Mesenchymal stem cell (in vitro differentiated cells and primary cell): ENCODE measurements around the gene GTF2I.
"Not testable (repeated sequence)": the region's sequence is repeated elsewhere in the genome, so short reads cannot be mapped to it uniquely, and the experiment has no call there.

ENCODE experiments used
- DNase-seq: peaks from one replicate; pipeline ENCODE4 v3.0.0-alpha.2; 2013
- H2AFZ ChIP-seq: one replicate; pipeline ENCODE4 v1.6.1; 2013; ENCODE audit warnings: low read depth, mild to moderate bottlenecking, control low read depth, inconsistent platforms, low read length, moderate library complexity
- H2AK5ac ChIP-seq: 2 replicates; pipeline ENCODE4 v1.6.1; 2013; ENCODE audit warnings: low read length, moderate library complexity, mild to moderate bottlenecking, inconsistent platforms; ENCODE audit not compliant: severe bottlenecking
- H2BK120ac ChIP-seq: one replicate; pipeline ENCODE4 v1.6.1; 2013; ENCODE audit warnings: low read depth, mild to moderate bottlenecking, inconsistent platforms, low read length, moderate library complexity
- H2BK12ac ChIP-seq, 2 experiments: one replicate each; pipeline ENCODE4 v1.6.1; 2013; ENCODE audit warnings: inconsistent platforms in 2 of 2, low read length in 2 of 2, mild to moderate bottlenecking in 2 of 2, moderate library complexity in 2 of 2, control low read depth in 1 of 2
- H2BK15ac ChIP-seq: one replicate; pipeline ENCODE4 v1.6.1; 2013; ENCODE audit warnings: mild to moderate bottlenecking, low read depth, inconsistent platforms; ENCODE audit not compliant: poor library complexity, severe bottlenecking
- H2BK5ac ChIP-seq: 2 replicates; pipeline ENCODE4 v1.6.1; 2013; ENCODE audit warnings: low read depth, mild to moderate bottlenecking, low read length, control low read depth, inconsistent platforms; ENCODE audit not compliant: poor library complexity, severe bottlenecking
- H3K14ac ChIP-seq, 2 experiments: one replicate each; pipeline ENCODE4 v1.6.1; 2013; ENCODE audit warnings: inconsistent platforms in 2 of 2, low read length in 2 of 2, control low read depth in 1 of 2, mild to moderate bottlenecking in 1 of 2, moderate library complexity in 1 of 2
- H3K18ac ChIP-seq, 2 experiments: one replicate each; pipeline ENCODE4 v1.6.1; 2013; ENCODE audit warnings: inconsistent platforms in 2 of 2, low read length in 2 of 2, control low read depth in 1 of 2, low read depth in 1 of 2, mild to moderate bottlenecking in 1 of 2
- H3K23ac ChIP-seq, 2 experiments: one replicate each; pipeline ENCODE4 v1.6.1; 2013; ENCODE audit warnings: inconsistent platforms in 2 of 2, low read length in 2 of 2, mild to moderate bottlenecking in 2 of 2, moderate library complexity in 2 of 2, control low read depth in 1 of 2
- H3K27ac ChIP-seq: 2 replicates; pipeline ENCODE4 v1.5.1; 2013; ENCODE audit warnings: mild to moderate bottlenecking, moderate library complexity, low read length, control low read depth, inconsistent platforms; ENCODE audit not compliant: poor library complexity, severe bottlenecking
- H3K27me3 ChIP-seq, 2 experiments: 2 replicates each; pipeline versions ENCODE4 v1.6.1 to v1.7.0; 2013; ENCODE audit warnings: low read length in 2 of 2, mild to moderate bottlenecking in 2 of 2, moderate library complexity in 2 of 2, control low read depth in 1 of 2, inconsistent platforms in 1 of 2; ENCODE audit not compliant: control insufficient read depth in 1 of 2, insufficient read depth in 1 of 2
- H3K36me3 ChIP-seq, 2 experiments: 2 replicates each; pipeline versions ENCODE4 v1.6.1 to v1.7.0; 2013; ENCODE audit warnings: low read length in 2 of 2, control low read depth in 1 of 2, inconsistent platforms in 1 of 2, low read depth in 1 of 2, mild to moderate bottlenecking in 1 of 2; ENCODE audit not compliant: insufficient read depth in 2 of 2, control insufficient read depth in 1 of 2
- H3K4ac ChIP-seq, 2 experiments: one replicate each; pipeline ENCODE4 v1.6.1; 2013; ENCODE audit warnings: inconsistent platforms in 2 of 2, low read length in 2 of 2, mild to moderate bottlenecking in 2 of 2, moderate library complexity in 2 of 2, control low read depth in 1 of 2, low read depth in 1 of 2
- H3K4me1 ChIP-seq: 2 replicates; pipeline ENCODE4 v1.6.1; 2013; ENCODE audit warnings: low read depth, low read length, control low read depth; ENCODE audit not compliant: control insufficient read depth, insufficient read depth
- H3K4me2 ChIP-seq: 2 replicates; pipeline ENCODE4 v1.6.1; 2013; ENCODE audit warnings: low read length, mild to moderate bottlenecking, inconsistent platforms; ENCODE audit not compliant: poor library complexity, severe bottlenecking
- H3K4me3 ChIP-seq, 2 experiments: 2 replicates each; pipeline versions ENCODE4 v1.5.1 to v1.7.0; 2013; ENCODE audit warnings: low read length in 2 of 2, mild to moderate bottlenecking in 2 of 2, control low read depth in 1 of 2, low read depth in 1 of 2; ENCODE audit not compliant: insufficient read depth in 1 of 2
- H3K79me1 ChIP-seq: replicated peaks from 2 replicates; pipeline ENCODE4 v1.6.1; 2013; ENCODE audit warnings: mild to moderate bottlenecking, control low read depth, low read length, inconsistent platforms; ENCODE audit not compliant: poor library complexity, severe bottlenecking
- H3K9ac ChIP-seq: 2 replicates; pipeline ENCODE4 v1.7.0; 2013; ENCODE audit warnings: mild to moderate bottlenecking, low read length, moderate library complexity
- H3K9me3 ChIP-seq: 2 replicates; pipeline ENCODE4 v1.7.0; 2013; ENCODE audit warnings: mild to moderate bottlenecking, low read length; ENCODE audit not compliant: control insufficient read depth
- H4K8ac ChIP-seq: one replicate; pipeline ENCODE4 v1.6.1; 2013; ENCODE audit warnings: inconsistent platforms, mild to moderate bottlenecking, low read length, moderate library complexity
- H4K91ac ChIP-seq: one replicate; pipeline ENCODE4 v1.6.1; 2013; ENCODE audit warnings: mild to moderate bottlenecking, low read length, inconsistent platforms
- WGBS: methylation state at CpG from one replicate; pipeline ENCODE4 v1.1.7; 2013; ENCODE audit warnings: mixed read lengths; 5-methylcytosine and 5-hydroxymethylcytosine counted together

GTF2I gene

DNA sequence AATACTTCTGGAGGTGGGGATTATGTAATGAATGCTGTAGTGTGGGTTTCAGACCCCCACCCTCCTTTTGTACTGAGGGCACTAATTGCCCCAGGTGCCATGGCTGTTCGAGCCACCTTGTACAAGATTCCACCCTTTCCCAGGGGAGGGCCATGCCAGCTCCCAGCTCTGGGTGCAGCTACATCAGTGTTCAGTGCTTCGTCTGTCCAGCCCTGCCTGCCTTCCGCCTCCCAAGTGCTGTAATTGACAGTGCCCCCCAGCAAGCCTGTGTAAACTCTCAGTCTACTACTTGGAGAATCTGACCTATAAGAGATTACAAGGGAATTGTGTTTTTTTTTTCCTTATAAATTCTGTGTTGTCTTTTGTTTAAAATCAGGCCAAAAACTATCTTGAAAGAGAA lies 33.0 kb downstream of the GTF2I start:
- Histone ChIP-seq H3K18ac (no peak overlapping the region), H3K79me1 (peaks cover 21% of the 10 kb centered on the region), H3K14ac (no peak overlapping the region), H2AK5ac (no peak overlapping the region), H3K4ac (no peak overlapping the region), H3K23ac (no peak overlapping the region), H2BK12ac (no peak overlapping the region), H3K36me3 (peaks cover 42 to 65% of the 10 kb centered on the region in 2 experiments), H2BK15ac (no peak overlapping the region), H4K8ac (peak overlapping the region; percentile 0), H4K91ac (no peak overlapping the region), H3K27me3 (no peaks in the 10 kb centered on the region), H3K27ac (no peak overlapping the region), H3K9me3 (no peaks in the 10 kb centered on the region), H3K4me2 (no peak overlapping the region), H2AFZ (no peak overlapping the region), H3K4me1 (no peaks in the 10 kb centered on the region), H2BK5ac (no peak overlapping the region), H2BK120ac (no peak overlapping the region), H3K9ac (no peak overlapping the region), H3K4me3 (no peak overlapping the region)
- 96% methylated on average over 3 of the region's 3 CpGs for WGBS
- no peak for DNase-seq

DNA sequence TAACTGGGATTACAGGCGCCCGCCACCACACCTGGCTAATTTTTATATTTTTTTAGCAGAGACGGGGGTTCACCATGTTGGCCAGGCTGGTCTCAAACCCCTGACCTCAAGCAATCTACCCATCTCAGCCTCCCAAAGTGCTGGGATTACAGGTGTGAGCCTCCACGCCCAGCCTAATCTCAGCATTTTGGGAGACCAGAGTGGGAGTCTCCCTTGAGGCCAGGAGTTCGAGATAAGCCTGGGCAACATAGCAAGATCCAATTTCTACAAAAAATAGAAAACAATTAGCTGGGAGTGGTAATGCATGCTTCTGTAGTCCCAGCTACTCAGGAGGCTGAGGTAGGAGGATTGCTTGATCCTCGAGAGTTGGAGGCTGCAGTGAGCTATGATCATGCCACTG lies 46.9 kb downstream of the GTF2I start:
- Histone ChIP-seq H3K36me3 (peaks cover 47 to 95% of the 10 kb centered on the region in 2 experiments), H3K79me1 (peaks cover 28% of the 10 kb centered on the region)
- not testable (repeated sequence) for H2BK12ac ChIP-seq, H4K91ac ChIP-seq, H2AFZ ChIP-seq, H3K27ac ChIP-seq, H3K9me3 ChIP-seq, H3K4ac ChIP-seq, H4K8ac ChIP-seq, H3K14ac ChIP-seq, DNase-seq, H3K9ac ChIP-seq, H3K4me1 ChIP-seq, H3K23ac ChIP-seq, H2BK5ac ChIP-seq, H3K4me2 ChIP-seq, H3K4me3 ChIP-seq, H2BK120ac ChIP-seq, H2AK5ac ChIP-seq, H3K27me3 ChIP-seq, H2BK15ac ChIP-seq, H3K18ac ChIP-seq
- WGBS: 100% methylated on average over 3 of the region's 6 CpGs

DNA sequence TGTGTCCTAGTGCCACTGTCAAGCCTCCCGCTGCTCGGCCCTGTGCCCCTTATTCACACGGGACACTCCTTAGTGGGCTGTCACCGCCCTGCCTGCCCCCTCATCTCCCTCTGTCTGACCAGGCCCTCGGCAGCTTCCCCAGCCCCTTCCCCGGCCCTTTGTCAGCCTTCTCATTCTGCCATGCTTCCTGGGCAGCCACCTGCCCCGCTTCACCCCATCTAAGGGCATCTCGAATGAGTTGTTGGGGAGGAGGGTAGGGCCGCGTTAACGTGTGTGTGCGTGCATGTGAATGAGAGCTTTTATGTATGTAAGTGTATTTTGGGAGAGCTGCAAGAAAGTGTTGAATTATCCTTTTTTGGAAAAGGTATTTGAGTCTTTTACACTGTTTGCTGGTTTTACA lies 49.7 kb downstream of the GTF2I start:
- H3K4me1 ChIP-seq: no peaks in the 10 kb centered on the region
- H3K36me3 ChIP-seq: peaks cover 47 to 97% of the 10 kb centered on the region in 2 experiments
- H3K23ac ChIP-seq: no peak overlapping the region
- no peak overlapping the region for H4K8ac ChIP-seq
- no peak overlapping the region for H2AFZ ChIP-seq
- H2AK5ac ChIP-seq: no peak overlapping the region
- H3K27ac ChIP-seq: no peak overlapping the region
- H4K91ac ChIP-seq: no peak overlapping the region
- H3K9me3 ChIP-seq: peaks cover 5% of the 10 kb centered on the region
- WGBS: 95% methylated on average over 12 of the region's 12 CpGs
- H3K4me2 ChIP-seq: no peak overlapping the region
- H3K14ac ChIP-seq: no peak overlapping the region
- H3K9ac ChIP-seq: no peak overlapping the region
- no peak overlapping the region for H3K18ac ChIP-seq
- H2BK120ac ChIP-seq: no peak overlapping the region
- H2BK15ac ChIP-seq: no peak overlapping the region
- no peaks in the 10 kb centered on the region for H3K27me3 ChIP-seq
- no peak overlapping the region for H2BK12ac ChIP-seq
- no peak overlapping the region for H3K4ac ChIP-seq
- H3K4me3 ChIP-seq: no peak overlapping the region
- DNase-seq: no peak
- peaks cover 31% of the 10 kb centered on the region for H3K79me1 ChIP-seq
- H2BK5ac ChIP-seq: no peak overlapping the region

GRCh38 chr7:74708569-74709275 lies 51.2 kb downstream of the GTF2I start:
- Histone ChIP-seq H3K79me1 (peaks cover 29% of the 10 kb centered on the region), H2AFZ (no peak overlapping the region), H3K4me2 (no peak overlapping the region), H2BK12ac (no peak overlapping the region), H4K91ac (no peak overlapping the region), H2BK120ac (no peak overlapping the region), H3K14ac (no peak overlapping the region), H3K4me3 (no peak overlapping the region), H3K23ac (no peak overlapping the region), H3K4me1 (no peaks in the 10 kb centered on the region), H3K27ac (no peak overlapping the region), H3K18ac (no peak overlapping the region), H3K36me3 (peaks cover 37 to 97% of the 10 kb centered on the region in 2 experiments), H4K8ac (no peak overlapping the region), H3K27me3 (no peaks in the 10 kb centered on the region), H3K9ac (no peak overlapping the region), H2BK15ac (no peak overlapping the region), H3K4ac (no peak overlapping the region), H2AK5ac (no peak overlapping the region), H3K9me3 (peaks cover 19% of the 10 kb centered on the region), H2BK5ac (no peak overlapping the region)
- no peak for DNase-seq
- 99% methylated on average over 4 of the region's 7 CpGs for WGBS
